GM21390 (cell line): ENCODE results near the gene FGFBP2.

Experiments
- ATAC-seq: cut with Tn5 transposase; IDR thresholded peaks from one replicate; pipeline ENCODE4 v1.9.1; 2021; ENCODE audit not compliant: unreplicated experiment

Gene FGFBP2

DNA sequence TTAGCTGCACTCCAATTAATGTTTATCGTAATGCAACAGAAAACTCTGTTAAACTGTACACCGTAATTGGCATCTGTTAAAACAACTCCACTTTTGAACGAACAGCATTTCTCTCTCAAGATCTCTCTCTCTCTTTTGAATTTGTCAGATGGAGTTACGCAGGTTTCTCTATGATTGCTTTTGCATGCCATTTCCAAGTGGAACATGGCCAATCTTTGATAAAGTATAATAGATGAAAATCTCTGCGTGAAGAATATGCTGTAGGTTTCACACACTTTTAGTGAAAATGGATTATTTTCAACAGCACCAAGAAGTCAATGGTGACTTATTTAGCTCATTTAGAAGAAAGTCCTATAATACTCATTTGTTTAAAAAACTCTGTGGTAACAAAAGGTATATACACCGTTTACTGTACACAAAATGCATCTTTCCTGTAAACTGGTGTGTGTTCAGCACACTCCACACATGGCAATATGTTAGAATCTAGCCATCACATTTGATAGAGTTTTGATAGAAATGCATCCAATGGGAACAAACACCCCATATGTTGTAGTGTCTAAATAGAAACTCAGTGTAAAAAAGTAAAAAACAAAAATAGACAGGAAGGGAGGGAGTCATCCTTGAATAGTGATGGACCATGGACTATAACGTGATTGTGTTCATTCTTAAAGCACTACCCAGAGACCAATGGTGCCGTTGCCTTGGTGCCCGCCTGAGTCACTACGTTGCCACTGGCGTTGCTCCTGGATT lies 5.8 kb upstream of the FGFBP2 start:
- no peak for ATAC-seq

DNA sequence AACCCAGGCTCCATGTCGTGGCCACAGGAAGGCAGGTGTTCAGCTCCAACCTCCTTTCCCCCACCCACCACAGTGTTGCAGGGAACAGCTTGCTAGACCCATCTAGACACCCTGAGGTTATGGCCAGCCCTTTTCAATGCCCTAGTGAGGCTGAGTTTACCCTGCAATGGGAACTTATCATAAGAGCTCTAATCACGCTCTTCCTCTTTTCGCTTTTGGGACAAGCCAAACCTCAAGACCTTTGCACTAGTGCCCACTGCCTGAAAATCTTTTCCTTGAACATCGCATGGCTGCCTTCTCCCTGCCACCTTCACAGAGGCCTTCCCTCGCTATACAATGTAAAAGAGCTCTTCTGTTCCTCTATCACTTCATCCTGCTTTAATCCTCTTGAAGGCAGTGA lies 2.4 kb upstream of the FGFBP2 start:
- ATAC-seq = no peak

DNA sequence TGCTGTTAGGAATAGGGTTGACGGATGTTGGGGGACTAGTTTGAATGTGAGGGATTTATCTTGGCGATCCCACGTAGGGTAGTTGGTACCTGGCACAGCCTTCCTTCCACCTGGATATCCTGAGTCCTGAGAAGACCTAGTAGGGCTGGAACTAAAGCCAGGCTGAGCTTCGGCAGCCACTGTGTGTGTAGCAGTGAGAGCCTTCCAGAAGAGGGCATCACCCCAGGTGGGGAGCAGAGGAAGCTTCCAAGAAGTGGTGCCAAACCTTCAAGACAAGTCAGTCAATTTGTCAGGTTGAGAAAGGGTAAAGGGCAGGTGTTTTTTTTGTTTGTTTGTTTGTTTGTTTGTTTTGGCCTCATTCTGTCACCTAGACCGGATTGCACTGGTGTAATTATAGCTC lies 1.2 kb upstream of the FGFBP2 start:
- ATAC-seq = no peak

DNA sequence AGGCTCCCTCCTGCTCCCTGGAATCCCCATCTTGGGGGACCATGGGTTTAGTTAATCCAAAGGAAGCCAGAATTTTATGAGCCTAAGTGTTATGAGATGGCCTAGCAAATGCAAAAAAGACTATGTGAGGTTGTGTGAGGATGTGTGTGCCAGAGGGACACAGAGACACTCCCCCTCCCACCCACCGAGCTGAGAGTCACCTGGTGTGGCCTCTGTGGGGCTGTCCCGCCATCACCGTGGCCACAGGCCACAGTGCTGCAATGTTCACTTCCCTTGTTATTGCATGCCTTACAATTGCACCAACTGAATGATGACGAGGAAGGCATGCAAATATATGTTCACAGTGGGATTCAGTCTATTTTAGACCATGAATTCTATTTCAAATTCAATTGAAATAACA lies 601 bp upstream of the FGFBP2 start:
- ATAC-seq = peak; percentile 55

DNA sequence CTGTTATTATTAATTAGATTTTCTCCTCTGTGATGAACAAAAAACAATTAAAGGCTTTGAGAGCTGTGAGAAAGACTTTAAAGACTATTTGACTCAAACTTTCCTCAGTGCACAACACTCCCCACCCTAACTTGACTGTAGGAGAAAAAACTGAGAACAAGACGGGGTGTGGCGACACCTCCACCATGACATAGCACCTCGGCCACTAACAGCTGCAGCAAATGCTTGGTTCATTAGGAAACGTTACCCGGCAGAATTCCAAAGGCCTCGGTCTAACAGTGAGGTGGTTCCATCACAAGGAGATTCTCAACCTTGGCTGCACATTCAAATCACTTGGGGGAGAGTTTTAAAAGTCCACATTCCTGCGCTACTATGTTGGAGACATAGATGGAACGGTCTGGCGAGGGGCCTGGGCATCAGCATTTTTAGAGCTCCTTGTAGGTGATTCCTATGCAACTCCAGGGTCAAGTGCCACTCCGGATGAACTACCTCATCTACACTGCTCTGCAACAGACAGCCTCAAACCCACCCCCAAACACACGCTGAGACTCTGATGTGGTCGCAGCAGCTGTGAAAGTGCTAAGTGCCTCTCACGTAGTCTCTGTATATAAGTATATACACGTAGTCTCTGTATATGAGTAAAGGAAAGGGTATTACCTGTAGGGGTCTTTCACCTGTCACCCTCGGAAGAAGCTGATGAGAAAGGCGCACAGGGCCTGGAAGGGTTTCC lies 1.0 kb downstream of the FGFBP2 start:
- no peak for ATAC-seq

DNA sequence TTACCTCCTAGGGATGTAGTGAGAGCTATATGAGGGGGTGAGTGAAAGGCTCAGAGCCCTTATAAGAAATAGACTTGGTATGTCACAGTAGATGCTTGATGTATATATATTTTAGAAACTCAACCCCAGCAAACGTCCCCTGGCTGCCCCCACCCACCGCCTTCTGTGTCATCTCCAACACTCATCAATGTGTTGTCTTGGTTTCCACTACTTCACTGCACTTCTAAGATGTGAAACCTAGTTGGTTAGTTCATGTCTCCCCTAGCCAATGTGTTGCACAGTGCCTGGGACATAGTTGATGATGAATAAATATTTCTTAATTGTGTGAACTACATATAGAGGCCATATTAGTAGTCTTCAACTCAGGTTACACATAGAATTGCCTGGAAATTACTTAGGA lies 4.4 kb downstream of the FGFBP2 start:
- no peak for ATAC-seq

DNA sequence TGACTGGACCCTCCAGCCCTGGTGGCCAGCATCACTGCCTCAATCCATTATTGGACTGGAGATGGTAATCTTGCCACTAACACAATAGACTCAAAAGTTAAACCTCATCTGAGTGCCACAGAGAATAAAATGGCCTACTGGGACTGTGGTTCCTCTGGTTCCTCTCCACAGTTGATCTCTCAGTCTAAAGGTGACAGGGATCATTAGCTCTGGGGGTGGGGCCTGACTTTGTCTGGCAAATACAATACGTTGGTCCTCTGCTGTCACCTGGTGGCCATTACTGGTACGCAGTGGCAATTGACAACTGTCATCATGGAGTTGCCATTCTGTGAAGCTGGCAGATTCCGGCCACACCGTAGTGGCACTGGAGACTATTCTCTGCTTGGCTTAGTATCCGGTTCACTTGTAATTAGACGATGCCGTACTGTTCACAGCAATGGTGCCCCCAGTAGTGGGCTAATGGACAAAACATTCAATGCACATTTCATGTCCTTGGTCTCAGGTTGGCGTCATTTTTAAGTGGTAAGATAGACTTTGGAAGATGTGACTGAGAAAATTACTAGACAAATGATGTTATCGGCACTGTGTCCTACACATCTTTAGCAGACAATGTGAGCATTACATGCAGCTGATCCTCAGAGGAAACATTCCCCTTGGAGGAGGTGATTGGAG lies 6.7 kb downstream of the FGFBP2 start:
- ATAC-seq = peak; percentile 92

DNA sequence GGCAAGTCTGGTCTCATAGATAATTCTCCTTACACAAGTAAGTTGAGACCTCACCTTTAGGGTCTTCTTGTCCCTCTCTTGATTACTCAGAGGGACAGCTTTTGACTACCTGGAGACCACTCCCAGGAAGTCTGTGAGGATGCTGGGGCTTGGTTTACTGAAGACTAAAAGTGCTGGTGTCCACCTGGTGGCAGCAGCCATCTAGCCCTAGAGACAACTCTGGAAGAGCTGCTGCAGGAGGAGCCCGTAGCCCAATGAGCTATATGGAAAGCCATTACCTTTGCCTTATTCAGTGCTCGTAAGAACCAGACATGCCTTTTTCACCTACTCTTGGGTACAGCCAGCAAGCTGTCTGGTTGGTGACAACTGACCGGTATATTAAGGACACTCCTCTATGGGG lies 7.3 kb downstream of the FGFBP2 start:
- ATAC-seq = no peak

DNA sequence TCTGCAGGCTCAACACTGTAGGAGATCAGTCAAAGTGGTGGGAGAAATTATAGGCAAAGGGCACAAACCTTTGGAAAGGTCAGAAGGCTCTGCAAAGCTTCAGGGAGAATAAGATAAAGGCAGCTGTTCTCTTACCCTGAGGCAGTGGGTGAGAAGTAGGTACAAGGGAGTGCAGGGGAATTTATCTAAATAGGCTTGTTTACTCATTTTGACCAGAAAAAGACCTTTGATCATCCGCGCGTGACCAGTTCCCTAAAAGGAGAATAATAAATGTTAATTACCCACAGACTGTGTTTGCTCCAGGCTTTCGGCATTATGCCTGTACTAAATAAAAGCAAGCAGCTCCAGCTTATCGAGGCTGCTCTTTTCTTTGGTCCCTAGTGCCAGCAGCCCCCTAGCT lies 9.3 kb downstream of the FGFBP2 start:
- no peak for ATAC-seq

DNA sequence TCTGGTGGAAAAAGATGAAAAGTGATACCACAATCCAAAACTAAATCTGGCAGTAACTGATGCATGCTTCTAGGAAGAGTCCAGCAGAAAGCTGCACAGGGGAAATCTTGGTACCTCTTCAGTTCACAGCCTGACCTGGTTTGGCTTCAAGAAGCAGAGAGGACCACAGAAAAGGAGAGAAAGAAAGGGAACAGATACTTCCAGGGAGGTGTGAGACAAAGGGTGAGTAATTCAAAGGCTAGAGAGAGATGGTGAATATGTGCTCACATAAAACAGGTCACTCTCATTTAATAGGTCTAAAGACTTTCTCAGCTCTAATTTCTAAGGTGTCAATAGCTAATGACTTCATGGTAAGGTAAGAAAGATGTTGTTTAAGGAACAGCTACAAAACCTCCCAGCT lies 11.2 kb downstream of the FGFBP2 start:
- no peak for ATAC-seq

DNA sequence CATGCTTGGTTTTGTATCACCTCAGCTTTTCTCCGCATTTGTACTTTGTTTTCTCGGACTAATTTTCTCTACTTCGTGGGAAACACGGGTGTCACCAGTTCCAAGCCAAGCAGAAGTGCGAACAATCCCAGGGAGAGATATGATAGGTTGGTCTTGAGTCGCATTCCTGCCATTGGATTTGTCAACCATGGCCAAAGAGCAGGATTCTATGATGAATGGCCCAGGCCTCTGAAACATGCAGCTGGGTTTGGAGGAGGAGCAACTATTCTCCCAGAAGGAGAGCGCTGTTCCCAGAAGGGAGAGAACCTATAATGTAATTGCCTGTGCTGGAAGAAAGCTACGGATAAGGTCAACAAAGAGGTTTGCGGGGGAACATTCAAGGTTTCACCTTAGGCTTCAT lies 14.1 kb downstream of the FGFBP2 start:
- ATAC-seq = no peak

DNA sequence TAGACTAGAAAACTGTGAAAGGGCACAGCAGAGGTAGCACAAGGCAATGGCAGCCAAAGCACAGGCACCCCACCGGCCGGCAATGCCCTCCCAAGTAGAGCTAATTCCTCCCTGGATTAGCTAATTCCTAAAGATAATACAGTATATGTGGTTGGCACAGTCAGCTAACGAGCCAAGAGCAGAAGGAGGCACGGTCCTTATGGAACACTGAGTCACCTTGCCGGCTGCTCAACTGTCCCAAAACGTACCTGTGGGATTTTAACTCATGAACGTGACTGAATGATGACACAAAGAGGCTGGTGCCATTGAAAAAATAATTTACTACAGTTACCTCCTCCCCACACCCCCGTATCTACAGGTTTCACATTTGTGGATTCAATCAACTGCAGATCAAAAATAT lies 15.3 kb downstream of the FGFBP2 start:
- ATAC-seq = no peak

DNA sequence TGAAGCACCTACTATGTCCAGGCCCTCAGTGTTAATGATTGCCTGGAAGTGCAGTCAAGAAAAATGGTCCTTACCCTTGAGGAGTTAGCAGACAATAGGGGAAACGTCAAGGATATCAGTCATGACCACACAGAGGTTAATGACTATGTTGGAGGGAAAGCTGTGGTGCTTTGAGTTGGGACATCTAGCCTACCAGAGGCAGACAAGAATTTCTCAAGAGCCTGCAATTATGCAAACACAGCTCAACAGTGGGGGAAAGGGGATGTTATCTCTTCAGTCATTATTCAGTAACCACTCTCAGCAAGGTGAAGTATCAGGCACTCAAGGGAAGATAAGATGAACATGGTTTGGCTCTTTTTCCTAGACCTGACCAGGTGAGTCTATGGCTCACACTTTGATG lies 17.5 kb downstream of the FGFBP2 start:
- ATAC-seq = no peak

DNA sequence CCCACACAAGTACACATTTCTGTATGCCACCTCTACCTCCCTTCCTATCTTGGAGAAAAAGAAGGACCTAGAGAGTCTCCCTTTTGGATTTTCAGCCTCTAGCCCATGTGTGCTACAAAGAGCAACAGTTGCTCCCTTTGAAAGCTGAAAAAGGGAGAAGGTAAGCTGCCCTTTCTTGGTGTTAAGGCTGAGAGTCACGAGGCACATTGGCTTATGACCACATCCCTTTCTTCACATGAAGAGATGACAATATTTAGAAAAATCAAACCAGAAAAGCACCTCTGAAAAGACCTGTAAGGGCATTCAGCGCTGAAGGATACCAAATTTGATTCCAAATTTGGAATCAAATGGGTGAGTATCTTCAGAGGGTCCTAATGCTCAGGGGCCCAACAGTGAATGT lies 18.1 kb downstream of the FGFBP2 start:
- no peak for ATAC-seq

DNA sequence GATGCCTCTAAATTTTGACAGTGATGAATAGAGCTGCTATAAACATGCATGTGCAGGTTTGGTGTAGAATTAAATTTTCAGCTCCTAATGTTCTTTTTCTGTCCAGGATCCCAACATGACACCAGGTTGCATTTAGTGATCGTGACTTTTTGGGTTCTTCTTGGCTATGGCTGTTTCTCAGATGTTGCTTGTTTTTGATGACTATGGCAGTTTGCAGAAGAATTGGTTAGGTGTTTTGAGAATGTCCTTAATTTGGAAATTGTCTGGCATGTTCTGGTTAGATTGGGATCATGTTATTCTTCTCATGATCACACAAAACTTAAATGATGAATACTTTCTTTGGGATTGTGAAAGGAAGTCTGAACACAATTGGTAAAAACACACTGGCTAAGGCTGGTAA lies 20.7 kb downstream of the FGFBP2 start:
- no peak for ATAC-seq

DNA sequence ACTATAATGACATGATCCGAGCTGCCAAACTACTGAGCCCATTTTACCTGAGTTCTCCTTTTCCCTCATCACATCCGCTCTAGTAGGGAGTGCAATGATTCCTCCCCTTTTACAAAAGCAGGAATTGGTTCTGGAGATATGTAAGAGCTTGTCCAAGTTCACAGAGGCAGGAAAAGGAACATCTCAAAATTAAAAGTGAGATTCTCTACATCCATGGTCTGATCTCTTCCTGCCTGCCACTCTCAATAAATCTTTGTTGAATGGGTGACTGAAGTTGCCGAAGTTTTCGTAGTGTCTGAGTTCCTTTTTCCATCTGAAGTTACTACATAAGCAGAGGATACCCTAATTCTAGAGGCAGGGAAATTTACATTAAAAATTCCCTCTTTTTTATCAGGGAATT lies 24.3 kb downstream of the FGFBP2 start, which contains the start of gene FGFBP1:
FGFBP1 (minus strand) TSS at position 101 of the 400 bp plus-strand sequence. CDS start 2,108 bp downstream, outside the sequence.
- ATAC-seq = no peak

DNA sequence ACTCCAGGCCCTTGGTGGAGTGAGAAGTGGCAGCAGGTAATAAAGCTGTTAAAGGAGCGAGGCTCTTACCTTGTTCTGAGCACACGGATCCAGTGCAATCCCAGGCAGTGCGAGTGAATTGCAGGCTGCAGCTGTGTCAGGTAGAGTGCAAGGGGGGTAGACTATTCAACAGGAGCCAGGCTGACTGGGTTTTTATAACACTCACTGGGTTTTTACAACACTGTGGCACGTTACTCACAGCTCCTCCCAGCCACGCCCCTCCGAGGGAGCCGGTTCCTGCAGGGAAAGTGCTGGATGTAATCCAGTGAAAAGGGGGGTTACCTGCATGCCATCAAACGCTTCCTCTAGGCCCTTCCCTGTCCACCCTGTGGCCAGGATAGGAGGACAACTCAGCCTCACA lies 24.8 kb downstream of the FGFBP2 start:
- ATAC-seq = no peak

DNA sequence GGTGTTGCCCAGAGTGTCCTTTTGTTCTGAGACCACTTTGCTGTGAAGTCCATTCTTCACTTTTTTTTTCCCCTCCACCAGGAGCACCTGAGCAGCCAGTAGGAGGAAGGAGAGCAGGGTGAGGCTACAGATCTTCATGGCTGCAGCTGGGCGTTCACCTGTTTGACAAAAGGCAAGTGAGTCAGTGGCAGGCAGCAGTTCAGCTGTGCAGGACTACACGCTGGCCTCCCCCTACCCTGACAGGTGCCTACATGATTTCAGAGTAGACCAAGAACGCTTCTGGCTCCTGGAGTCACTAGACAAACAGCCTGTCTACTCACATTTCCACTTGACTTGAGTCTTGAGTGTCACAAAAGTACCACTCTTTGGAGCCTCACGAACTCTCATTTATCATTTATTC lies 26.5 kb downstream of the FGFBP2 start:
- no peak for ATAC-seq

DNA sequence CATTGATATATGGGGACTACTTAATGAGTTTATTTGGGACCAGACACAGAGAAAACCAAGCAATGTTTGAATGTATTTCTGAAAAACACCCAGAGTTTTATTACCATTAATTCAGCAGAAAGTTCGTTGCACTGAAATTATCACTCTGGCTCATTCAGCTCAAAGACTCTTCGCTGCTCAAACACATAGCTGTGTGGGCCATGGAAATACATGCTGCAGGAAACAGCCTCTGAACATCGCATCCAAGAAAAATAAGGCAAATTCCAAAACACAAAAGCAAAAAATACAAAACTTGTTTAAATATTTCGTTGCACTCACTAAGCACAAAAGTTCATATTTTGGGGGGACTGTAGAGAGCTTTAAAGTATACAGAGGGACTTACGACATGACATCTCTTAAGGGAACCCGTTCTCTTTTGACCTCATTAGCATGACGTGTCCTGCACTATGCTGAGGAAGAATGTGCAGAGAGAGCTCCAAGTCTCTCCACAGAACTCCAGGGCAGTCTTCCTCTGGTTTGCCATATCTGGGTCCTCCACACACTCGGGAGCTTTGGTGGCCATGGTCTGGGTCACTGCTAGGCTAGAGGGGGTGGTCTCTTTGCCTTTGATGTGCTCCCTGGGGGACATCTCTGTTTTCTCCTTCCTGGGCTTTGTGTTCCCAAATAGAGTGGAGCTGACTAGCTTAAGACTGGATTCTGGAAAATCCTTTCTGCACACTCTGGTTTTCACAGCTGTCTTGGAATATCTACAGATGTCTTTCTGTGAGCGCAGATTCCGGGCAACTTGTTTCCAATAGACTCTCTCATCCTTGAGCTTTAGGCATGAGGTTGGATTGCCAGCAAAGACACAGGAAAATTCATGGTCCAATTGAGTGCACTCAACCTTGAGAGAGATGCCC lies 27.2 kb downstream of the FGFBP2 start:
- ATAC-seq = no peak

DNA sequence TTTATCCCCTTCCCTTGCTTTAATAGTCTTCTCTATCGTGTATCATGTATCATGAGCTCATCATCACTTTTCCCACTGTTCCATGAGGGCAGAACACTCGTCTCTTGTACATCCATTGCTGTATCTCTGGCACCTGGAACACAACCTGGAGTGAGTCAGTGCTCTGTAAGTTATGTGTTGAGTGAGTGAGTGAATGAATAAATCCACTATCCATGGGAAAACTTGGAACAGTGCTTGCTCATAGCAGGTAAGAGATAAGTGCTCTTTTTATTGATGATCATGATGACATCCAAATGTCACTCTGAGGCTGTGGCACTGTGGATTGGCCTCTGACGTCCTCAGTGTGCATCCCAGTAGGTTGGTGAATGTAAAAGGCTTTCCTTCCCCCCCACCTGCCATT lies 28.7 kb downstream of the FGFBP2 start:
- no peak for ATAC-seq
